ENCODE measurements around the gene MAP4K5. TPM values are rescaled to one million over a fixed set of nuclear protein-coding genes. Genes with fewer than 3 reads are reported as not detected.

MAP4K5 gene
- total RNA-seq, 1 experiment from 2014 or later, result 39.1 TPM

DNA sequence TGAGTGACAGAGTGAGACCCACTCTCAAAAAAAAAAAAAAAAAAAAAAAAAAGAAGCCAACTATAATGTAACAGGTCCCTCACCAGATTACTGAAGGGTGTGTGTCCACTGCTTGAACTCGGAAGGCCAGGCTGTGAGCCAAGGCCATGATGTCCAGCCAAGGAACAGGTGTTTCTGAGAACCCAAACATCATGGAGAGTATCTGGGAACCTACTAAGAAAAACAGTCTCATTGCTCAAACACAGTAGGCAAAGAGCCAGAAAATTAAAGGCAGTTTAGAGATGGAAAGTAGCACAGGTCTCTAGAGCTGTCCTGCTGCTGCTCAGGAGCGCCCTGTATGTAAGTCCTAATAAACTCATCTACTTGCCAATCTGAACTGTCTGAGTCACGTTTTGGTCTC, 12.5 kb upstream of the MAP4K5 start:
- Histone ChIP-seq H3K9me3 (ENCODE audit: control insufficient read depth in 1 of 2, insufficient read depth in 1 of 2, low read depth in 1 of 2, low read length in 2 of 2) (no peaks in the 10 kb centered on the region), H3K79me2 (ENCODE audit: insufficient read depth, low read length) (no peaks in the 10 kb centered on the region), H3K9me2 (ENCODE audit: insufficient read depth) (no peaks in the 10 kb centered on the region), H3K4me3 (replicated peaks in 1 of 2; ENCODE audit: low read depth in 1 of 2, low read length in 2 of 2) (no peak overlapping the region), H3K27me3 (ENCODE audit: insufficient read depth, low read length) (no peaks in the 10 kb centered on the region), H3K4me2 (ENCODE audit: low read length) (no peak overlapping the region), H3K4me1 (ENCODE audit: control insufficient read depth in 1 of 2, insufficient read depth in 2 of 2, low read length in 2 of 2) (peaks cover 10 to 13% of the 10 kb centered on the region in 2 experiments), H4K20me1 (ENCODE audit: insufficient read depth) (no peaks in the 10 kb centered on the region), H2AFZ (ENCODE audit: low read depth, low read length, poor library complexity, severe bottlenecking) (no peak overlapping the region), H3K9ac (ENCODE audit: low read length) (no peak overlapping the region), H3K27ac (ENCODE audit: low read depth, low read length) (no peak overlapping the region), H3K36me3 (ENCODE audit: control insufficient read depth in 1 of 2, insufficient read depth in 2 of 2, low read length in 2 of 2) (no peaks in the 10 kb centered on the region)
- intact Hi-C loops (cut with micrococcal nuclease), result no loop called here
- BruUV-seq (replicated peaks), result no TSS peak
- DNase-seq (ENCODE audit: low read depth, low spot score) (no peak), ATAC-seq (no peak)
- RAD21 ChIA-PET (ENCODE audit: low non-redundant PET in 1 of 2, low total read pairs in 2 of 2, uncharacterized antibody in 2 of 2, unreplicated experiment in 2 of 2), result no interaction called here
- POLR2A ChIA-PET, result no interaction called here
- CTCF ChIA-PET, result interaction anchor here (2.0 kb wide), 1 partner anchor 229 kb away, joined by 9 read pairs; no protein-coding TSS in a partner anchor
- no peak for TF ChIP-seq EGR1 (IDR thresholded peaks at IDR 0.05; ENCODE audit: low read depth)

DNA sequence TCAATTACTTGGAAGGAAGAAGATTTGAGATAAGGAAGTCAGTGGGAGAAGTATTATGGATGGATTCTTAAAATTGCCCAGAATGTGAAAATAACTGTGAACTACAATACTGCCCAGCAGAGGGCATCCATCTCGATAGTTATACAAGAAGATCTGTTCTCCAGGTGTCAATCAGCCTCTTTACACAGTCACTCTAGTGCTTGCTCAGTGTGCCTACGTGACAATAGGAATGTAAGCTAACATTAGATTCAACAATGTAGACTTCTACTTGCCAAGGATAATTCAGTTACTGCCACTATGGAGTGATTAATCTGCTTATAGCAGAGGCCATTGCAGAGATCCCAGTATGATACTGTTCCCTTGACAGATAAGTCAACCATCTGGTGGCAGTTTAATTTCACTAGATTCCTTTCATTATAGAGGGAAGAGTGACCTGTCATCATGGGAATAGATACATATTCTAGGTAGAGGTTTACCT, 10.6 kb upstream of the MAP4K5 start:
- no peaks in the 10 kb centered on the region for H3K9me3 ChIP-seq (ENCODE audit: control insufficient read depth in 1 of 2, insufficient read depth in 1 of 2, low read depth in 1 of 2, low read length in 2 of 2)
- DNase-seq (ENCODE audit: low read depth, low spot score) (peak; percentile 51), ATAC-seq (peak; percentile 96)
- no TSS peak for BruUV-seq (replicated peaks)
- no peaks in the 10 kb centered on the region for H3K36me3 ChIP-seq (ENCODE audit: control insufficient read depth in 1 of 2, insufficient read depth in 2 of 2, low read length in 2 of 2)
- ChIA-PET POLR2A (no interaction called here), RAD21 (ENCODE audit: low non-redundant PET in 1 of 2, low total read pairs in 2 of 2, uncharacterized antibody in 2 of 2, unreplicated experiment in 2 of 2) (no interaction called here), CTCF (interaction anchor here (0.6 to 2.1 kb wide), 4 partner anchors 134 to 317 kb away, joined by 3 to 15 read pairs (median 7); no protein-coding TSS in a partner anchor)
- H3K4me1 ChIP-seq (ENCODE audit: control insufficient read depth in 1 of 2, insufficient read depth in 2 of 2, low read length in 2 of 2), result peaks cover 10 to 13% of the 10 kb centered on the region in 2 experiments
- peak overlapping the region; percentile 20; the same call in 1 of the 2 replicates for H3K4me2 ChIP-seq (ENCODE audit: low read length)
- no peak overlapping the region for H3K4me3 ChIP-seq (replicated peaks in 1 of 2; ENCODE audit: low read depth in 1 of 2, low read length in 2 of 2)
- H2AFZ ChIP-seq (ENCODE audit: low read depth, low read length, poor library complexity, severe bottlenecking), result no peak overlapping the region
- H3K79me2 ChIP-seq (ENCODE audit: insufficient read depth, low read length), result no peaks in the 10 kb centered on the region
- H3K9me2 ChIP-seq (ENCODE audit: insufficient read depth), result no peaks in the 10 kb centered on the region
- H4K20me1 ChIP-seq (ENCODE audit: insufficient read depth), result no peaks in the 10 kb centered on the region
- H3K27ac ChIP-seq (ENCODE audit: low read depth, low read length), result no peak overlapping the region
- H3K27me3 ChIP-seq (ENCODE audit: insufficient read depth, low read length), result no peaks in the 10 kb centered on the region
- TF ChIP-seq RAD21 (IDR thresholded peaks at IDR 0.05; ENCODE audit: low read depth), result peak; percentile 64
- TF ChIP-seq SP1 (IDR thresholded peaks at IDR 0.05; ENCODE audit: low read depth), result no peak
- no peak for TF ChIP-seq CBX3 (IDR thresholded peaks at IDR 0.05; ENCODE audit: low read depth)
- TF ChIP-seq EZH2 (IDR thresholded peaks at IDR 0.05), result no peak
- TF ChIP-seq, protein P1, sequence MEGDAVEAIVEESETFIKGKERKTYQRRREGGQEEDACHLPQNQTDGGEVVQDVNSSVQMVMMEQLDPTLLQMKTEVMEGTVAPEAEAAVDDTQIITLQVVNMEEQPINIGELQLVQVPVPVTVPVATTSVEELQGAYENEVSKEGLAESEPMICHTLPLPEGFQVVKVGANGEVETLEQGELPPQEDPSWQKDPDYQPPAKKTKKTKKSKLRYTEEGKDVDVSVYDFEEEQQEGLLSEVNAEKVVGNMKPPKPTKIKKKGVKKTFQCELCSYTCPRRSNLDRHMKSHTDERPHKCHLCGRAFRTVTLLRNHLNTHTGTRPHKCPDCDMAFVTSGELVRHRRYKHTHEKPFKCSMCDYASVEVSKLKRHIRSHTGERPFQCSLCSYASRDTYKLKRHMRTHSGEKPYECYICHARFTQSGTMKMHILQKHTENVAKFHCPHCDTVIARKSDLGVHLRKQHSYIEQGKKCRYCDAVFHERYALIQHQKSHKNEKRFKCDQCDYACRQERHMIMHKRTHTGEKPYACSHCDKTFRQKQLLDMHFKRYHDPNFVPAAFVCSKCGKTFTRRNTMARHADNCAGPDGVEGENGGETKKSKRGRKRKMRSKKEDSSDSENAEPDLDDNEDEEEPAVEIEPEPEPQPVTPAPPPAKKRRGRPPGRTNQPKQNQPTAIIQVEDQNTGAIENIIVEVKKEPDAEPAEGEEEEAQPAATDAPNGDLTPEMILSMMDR (IDR thresholded peaks at IDR 0.05 in 2 of 3, conservative IDR thresholded peaks at IDR 0.05 in 1 of 3; ENCODE audit: borderline replicate concordance in 1 of 3, insufficient read depth in 1 of 3, low read depth in 2 of 3, low read length in 2 of 3), result peak; percentile 48 to 64 (median 57); a peak in 5 of 6 replicates
- no peak overlapping the region for H3K9ac ChIP-seq (ENCODE audit: low read length)
- intact Hi-C loops (cut with micrococcal nuclease), result loop anchor here (1.0 to 2.0 kb wide), 3 partner anchors 230 to 318 kb away; no protein-coding TSS in a partner anchor
